Liver (tissue), 3 donors: ENCODE results near the gene RNF135.

Experiments
- EGR1 ChIP-seq, 2 donors: IDR thresholded peaks; 2 replicates each; pipeline ENCODE4 v1.6.1; 2016 to 2018; ENCODE audit warnings: antibody characterized with exemption in 2 of 2, low read depth in 2 of 2
- GABPA ChIP-seq, 2 donors: IDR thresholded peaks in 1 of 2; conservative IDR thresholded peaks in 1 of 2; 2 replicates each; pipeline ENCODE4 v1.6.1; 2016; ENCODE audit warnings: antibody characterized with exemption in 2 of 2, mild to moderate bottlenecking in 1 of 2, moderate library complexity in 1 of 2
- HNF4G ChIP-seq: IDR thresholded peaks from 2 replicates; pipeline ENCODE4 v1.6.1; 2016; ENCODE audit warnings: antibody characterized with exemption
- JUND ChIP-seq, 2 donors: IDR thresholded peaks; 2 replicates each; pipeline ENCODE4 v1.6.1; 2016; ENCODE audit warnings: antibody characterized with exemption in 2 of 2
- NR2F2 ChIP-seq: IDR thresholded peaks from 2 replicates; pipeline ENCODE4 v1.6.1; 2016; ENCODE audit warnings: antibody characterized with exemption
- RAD21 ChIP-seq, 2 donors: IDR thresholded peaks; 2 replicates each; pipeline ENCODE4 v1.6.1; 2016; ENCODE audit warnings: antibody characterized with exemption in 2 of 2, mild to moderate bottlenecking in 2 of 2
- SP1 ChIP-seq: IDR thresholded peaks from 2 replicates; pipeline ENCODE4 v1.6.1; 2018; ENCODE audit warnings: antibody characterized with exemption, mild to moderate bottlenecking
- TAF1 ChIP-seq: conservative IDR thresholded peaks from 2 replicates; pipeline ENCODE4 v1.6.1; 2016; ENCODE audit warnings: antibody characterized with exemption, mild to moderate bottlenecking
- YY1 ChIP-seq: IDR thresholded peaks from 2 replicates; pipeline ENCODE4 v1.6.1; 2016; ENCODE audit warnings: antibody characterized with exemption, mild to moderate bottlenecking
- TF ChIP-seq, protein P1 (sequence below): fragments of 150-350 bp; IDR thresholded peaks from 2 replicates; pipeline ENCODE4 v1.5.1; 2017; ENCODE audit warnings: improper control_type of control experiment, low read depth, low read length; ENCODE audit not compliant: missing input control
- TF ChIP-seq, protein P2 (sequence below): IDR thresholded peaks from 2 replicates; pipeline ENCODE4 v1.6.1; 2016; ENCODE audit warnings: antibody characterized with exemption
- TF ChIP-seq, protein P3 (sequence below): IDR thresholded peaks from 2 replicates; pipeline ENCODE4 v1.6.1; 2016; ENCODE audit warnings: antibody characterized with exemption
- TF ChIP-seq, protein P4 (sequence below): IDR thresholded peaks from 2 replicates; pipeline ENCODE4 v1.6.1; 2016; ENCODE audit warnings: antibody characterized with exemption, mild to moderate bottlenecking
- TF ChIP-seq, protein P5 (sequence below): IDR thresholded peaks from 2 replicates; pipeline ENCODE4 v1.6.1; 2016; ENCODE audit warnings: antibody characterized with exemption
- donor health status: healthy.
- donor health status: healthy.

DNA sequence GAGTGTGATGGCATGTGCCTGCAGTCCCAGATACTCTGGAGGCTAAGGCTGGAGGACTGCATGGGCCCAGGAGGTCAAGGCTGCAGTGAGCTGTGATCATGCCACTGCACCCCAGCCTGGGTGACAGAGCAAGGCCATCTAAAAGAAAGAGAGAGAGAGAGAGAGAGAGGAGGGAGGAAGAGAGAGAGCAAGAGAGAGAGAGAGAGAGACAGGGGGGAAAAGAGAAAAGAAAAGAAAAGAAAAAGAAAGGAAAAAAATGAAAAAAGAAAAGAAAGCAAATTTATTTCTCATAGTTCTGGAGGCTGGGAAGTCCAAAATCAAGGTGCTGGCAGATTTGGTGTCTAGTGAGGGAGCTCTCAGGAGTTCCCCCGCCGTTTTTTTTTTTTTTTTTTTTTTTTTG lies 33.3 kb downstream of the RNF135 start:
- TF ChIP-seq, protein P1, sequence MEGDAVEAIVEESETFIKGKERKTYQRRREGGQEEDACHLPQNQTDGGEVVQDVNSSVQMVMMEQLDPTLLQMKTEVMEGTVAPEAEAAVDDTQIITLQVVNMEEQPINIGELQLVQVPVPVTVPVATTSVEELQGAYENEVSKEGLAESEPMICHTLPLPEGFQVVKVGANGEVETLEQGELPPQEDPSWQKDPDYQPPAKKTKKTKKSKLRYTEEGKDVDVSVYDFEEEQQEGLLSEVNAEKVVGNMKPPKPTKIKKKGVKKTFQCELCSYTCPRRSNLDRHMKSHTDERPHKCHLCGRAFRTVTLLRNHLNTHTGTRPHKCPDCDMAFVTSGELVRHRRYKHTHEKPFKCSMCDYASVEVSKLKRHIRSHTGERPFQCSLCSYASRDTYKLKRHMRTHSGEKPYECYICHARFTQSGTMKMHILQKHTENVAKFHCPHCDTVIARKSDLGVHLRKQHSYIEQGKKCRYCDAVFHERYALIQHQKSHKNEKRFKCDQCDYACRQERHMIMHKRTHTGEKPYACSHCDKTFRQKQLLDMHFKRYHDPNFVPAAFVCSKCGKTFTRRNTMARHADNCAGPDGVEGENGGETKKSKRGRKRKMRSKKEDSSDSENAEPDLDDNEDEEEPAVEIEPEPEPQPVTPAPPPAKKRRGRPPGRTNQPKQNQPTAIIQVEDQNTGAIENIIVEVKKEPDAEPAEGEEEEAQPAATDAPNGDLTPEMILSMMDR, result no peak
- TF ChIP-seq RAD21 (IDR thresholded peaks at IDR 0.05) (no peak), HNF4G (no peak), JUND (IDR thresholded peaks at IDR 0.05) (no peak), GABPA (IDR thresholded peaks at IDR 0.05 in 1 of 2, conservative IDR thresholded peaks at IDR 0.05 in 1 of 2) (no peak), NR2F2 (no peak), EGR1 (IDR thresholded peaks at IDR 0.05; ENCODE audit: low read depth in 2 of 2) (no peak), SP1 (no peak), YY1 (no peak), TAF1 (no peak)
- TF ChIP-seq, protein P2, sequence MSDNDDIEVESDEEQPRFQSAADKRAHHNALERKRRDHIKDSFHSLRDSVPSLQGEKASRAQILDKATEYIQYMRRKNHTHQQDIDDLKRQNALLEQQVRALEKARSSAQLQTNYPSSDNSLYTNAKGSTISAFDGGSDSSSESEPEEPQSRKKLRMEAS, result no peak
- TF ChIP-seq, protein P3, sequence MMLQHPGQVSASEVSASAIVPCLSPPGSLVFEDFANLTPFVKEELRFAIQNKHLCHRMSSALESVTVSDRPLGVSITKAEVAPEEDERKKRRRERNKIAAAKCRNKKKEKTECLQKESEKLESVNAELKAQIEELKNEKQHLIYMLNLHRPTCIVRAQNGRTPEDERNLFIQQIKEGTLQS, result no peak
- TF ChIP-seq, protein P4, sequence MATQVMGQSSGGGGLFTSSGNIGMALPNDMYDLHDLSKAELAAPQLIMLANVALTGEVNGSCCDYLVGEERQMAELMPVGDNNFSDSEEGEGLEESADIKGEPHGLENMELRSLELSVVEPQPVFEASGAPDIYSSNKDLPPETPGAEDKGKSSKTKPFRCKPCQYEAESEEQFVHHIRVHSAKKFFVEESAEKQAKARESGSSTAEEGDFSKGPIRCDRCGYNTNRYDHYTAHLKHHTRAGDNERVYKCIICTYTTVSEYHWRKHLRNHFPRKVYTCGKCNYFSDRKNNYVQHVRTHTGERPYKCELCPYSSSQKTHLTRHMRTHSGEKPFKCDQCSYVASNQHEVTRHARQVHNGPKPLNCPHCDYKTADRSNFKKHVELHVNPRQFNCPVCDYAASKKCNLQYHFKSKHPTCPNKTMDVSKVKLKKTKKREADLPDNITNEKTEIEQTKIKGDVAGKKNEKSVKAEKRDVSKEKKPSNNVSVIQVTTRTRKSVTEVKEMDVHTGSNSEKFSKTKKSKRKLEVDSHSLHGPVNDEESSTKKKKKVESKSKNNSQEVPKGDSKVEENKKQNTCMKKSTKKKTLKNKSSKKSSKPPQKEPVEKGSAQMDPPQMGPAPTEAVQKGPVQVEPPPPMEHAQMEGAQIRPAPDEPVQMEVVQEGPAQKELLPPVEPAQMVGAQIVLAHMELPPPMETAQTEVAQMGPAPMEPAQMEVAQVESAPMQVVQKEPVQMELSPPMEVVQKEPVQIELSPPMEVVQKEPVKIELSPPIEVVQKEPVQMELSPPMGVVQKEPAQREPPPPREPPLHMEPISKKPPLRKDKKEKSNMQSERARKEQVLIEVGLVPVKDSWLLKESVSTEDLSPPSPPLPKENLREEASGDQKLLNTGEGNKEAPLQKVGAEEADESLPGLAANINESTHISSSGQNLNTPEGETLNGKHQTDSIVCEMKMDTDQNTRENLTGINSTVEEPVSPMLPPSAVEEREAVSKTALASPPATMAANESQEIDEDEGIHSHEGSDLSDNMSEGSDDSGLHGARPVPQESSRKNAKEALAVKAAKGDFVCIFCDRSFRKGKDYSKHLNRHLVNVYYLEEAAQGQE, result no peak
- TF ChIP-seq, protein P5, sequence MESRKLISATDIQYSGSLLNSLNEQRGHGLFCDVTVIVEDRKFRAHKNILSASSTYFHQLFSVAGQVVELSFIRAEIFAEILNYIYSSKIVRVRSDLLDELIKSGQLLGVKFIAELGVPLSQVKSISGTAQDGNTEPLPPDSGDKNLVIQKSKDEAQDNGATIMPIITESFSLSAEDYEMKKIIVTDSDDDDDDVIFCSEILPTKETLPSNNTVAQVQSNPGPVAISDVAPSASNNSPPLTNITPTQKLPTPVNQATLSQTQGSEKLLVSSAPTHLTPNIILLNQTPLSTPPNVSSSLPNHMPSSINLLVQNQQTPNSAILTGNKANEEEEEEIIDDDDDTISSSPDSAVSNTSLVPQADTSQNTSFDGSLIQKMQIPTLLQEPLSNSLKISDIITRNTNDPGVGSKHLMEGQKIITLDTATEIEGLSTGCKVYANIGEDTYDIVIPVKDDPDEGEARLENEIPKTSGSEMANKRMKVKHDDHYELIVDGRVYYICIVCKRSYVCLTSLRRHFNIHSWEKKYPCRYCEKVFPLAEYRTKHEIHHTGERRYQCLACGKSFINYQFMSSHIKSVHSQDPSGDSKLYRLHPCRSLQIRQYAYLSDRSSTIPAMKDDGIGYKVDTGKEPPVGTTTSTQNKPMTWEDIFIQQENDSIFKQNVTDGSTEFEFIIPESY, result no peak
